Pancreas (tissue), 10 donors: Measurements from ENCODE around the gene ADAR. TPM values are rescaled to one million over a fixed set of nuclear protein-coding genes. Genes with fewer than 3 reads are reported as not detected.

Source experiments
- ATAC-seq, 4 donors: fragments of 200-7000 bp; cut with Tn5 transposase; one replicate each; pipeline versions ENCODE4 v1.8.0 to v1.9.1; 2020; ENCODE audit warnings: mild to moderate bottlenecking in 4 of 4, moderate library complexity in 4 of 4
- DNase-seq, 6 donors: peaks; one replicate each; pipeline ENCODE4 v3.0.0-alpha.2; 2020
- FAIRE-seq: peaks from 2 replicates; lab custom pipeline; 2012; peaks lifted over from hg19 to GRCh38; lab: Jason Lieb, UNC
- H3K27ac ChIP-seq, 4 donors: fragments of 200-600 bp; sonication (generic); 1 replicate in 3 of 4; 2 replicates in 1 of 4; pipeline versions ENCODE4 v1.5.0 to v1.8.0; 2020
- H3K27me3 ChIP-seq, 4 donors: fragments of 200-600 bp; one replicate each; pipeline ENCODE4 v1.8.0; 2021
- H3K36me3 ChIP-seq, 3 donors: fragments of 200-600 bp; sonication (generic) in 1 of 3; one replicate each; pipeline versions ENCODE4 v1.5.0 to v1.8.0; 2020 to 2021
- H3K4me1 ChIP-seq, 3 donors: fragments of 200-600 bp; one replicate each; pipeline ENCODE4 v1.8.0; 2021
- H3K4me3 ChIP-seq, 4 donors: fragments of 200-600 bp; sonication (generic) in 2 of 4; one replicate each; pipeline versions ENCODE4 v1.5.0 to v1.8.0; 2020 to 2021
- H3K9me3 ChIP-seq, 4 donors: fragments of 200-600 bp; one replicate each; pipeline ENCODE4 v1.8.0; 2021
- CTCF ChIP-seq, 4 donors: fragments of 200-600 bp; sonication (generic) in 3 of 4; IDR thresholded peaks; one replicate each; pipeline versions ENCODE4 v1.5.0 to v1.8.0; 2021; ENCODE audit warnings: antibody characterized with exemption in 4 of 4
- WGBS, 2 donors: extraction: QIAGEN DNeasy Blood & Tissue Kit; methylation state at CpG; one replicate each; pipeline ENCODE4 v1.1.7; 2013; 5-methylcytosine and 5-hydroxymethylcytosine counted together
- intact Hi-C, 3 donors: fragments of 100-400 bp; cut with DNase I; formaldehyde crosslinking; loops; one replicate each; pipeline versions ENCODE4 v1.11.1 to v1.14.2; 2022
- polyA plus RNA-seq, 2 donors: library from polyadenylated mRNA; stranded (reverse); fragments of 200-250 nt; gene quantifications; one replicate each; pipeline ENCODE4 v1.2.3, GENCODE V29; 2013
- total RNA-seq, 6 donors: library from RNA; stranded (reverse); fragmentation: NEBNext Ultra II Directional in 4 of 6; extraction: Animal tissue kit (Norgen Biotek cat#: 25700) in 4 of 6; gene quantifications; one replicate each; pipeline versions ENCODE4 v1.2.1 to v1.2.4, GENCODE V29; 2021 to 2023
- donor health status: healthy with polysubstance abuse.
- donor health status: DM: no; HTN: no; CAD: no; lungs with moderate emphysema.
- donor health status: DM: no; HTN: no; CAD: no.
- donor health status: control.
- donor health status: control.
- donor health status: Bipolar disorder and iron deficiency.
- donor health status: DM: yes; HTN: yes; CAD: no.
- donor health status: DM: no; HTN: no; CAD: no.
- donor health status: DM: no; HTN: no; CAD: no.
- donor health status: DM: yes; HTN: yes; CAD: no.

The ADAR gene
- total and polyA plus RNA-seq, 8 donors: 19.4 to 94.2 (median 47.3) TPM

- Histone ChIP-seq H3K4me3 (no peak overlapping the region), H3K4me1 (peaks cover 0 to 12% (median 2%) of the 10 kb centered on the region in 3 donors), H3K27me3 (no peaks in the 10 kb centered on the region), H3K36me3 (peaks cover 0 to 17% (median 6%) of the 10 kb centered on the region in 3 donors), H3K27ac (no peak overlapping the region), H3K9me3 (no peaks in the 10 kb centered on the region)
- intact Hi-C loops: no loop called here
- FAIRE-seq: no peak
- TF ChIP-seq CTCF (IDR thresholded peaks at IDR 0.05): no peak
- no peak for ATAC-seq
- WGBS, 2 donors: 62 to 68% methylated on average over 2 of the region's 2 CpGs
- no peak for DNase-seq
These were observed 4.7 kb downstream of the ADAR start for GRCh38 chr1:154603317-154603716.

GRCh38 chr1:154599658-154600057 is 8.3 kb downstream of the ADAR start:
- DNase-seq (no peak), ATAC-seq (peak in 3 of 4 donors; percentile 20 to 78 (median 62)), FAIRE-seq (no peak)
- H3K9me3 ChIP-seq: no peaks in the 10 kb centered on the region
- intact Hi-C loops: no loop called here
- H3K4me3 ChIP-seq: no peak overlapping the region
- no peaks in the 10 kb centered on the region for H3K27me3 ChIP-seq
- 72 to 84% methylated on average over 3 of the region's 3 CpGs for WGBS, 2 donors
- H3K27ac ChIP-seq: no peak overlapping the region
- peaks cover 0 to 47% (median 41%) of the 10 kb centered on the region in 3 donors for H3K36me3 ChIP-seq
- TF ChIP-seq CTCF (IDR thresholded peaks at IDR 0.05): no peak
- H3K4me1 ChIP-seq: no peaks in the 10 kb centered on the region

- Histone ChIP-seq H3K36me3 (peaks cover 0 to 51% (median 42%) of the 10 kb centered on the region in 3 donors), H3K4me1 (no peaks in the 10 kb centered on the region), H3K27ac (peak overlapping the region in 1 of 4 donors; percentile 8), H3K27me3 (no peaks in the 10 kb centered on the region), H3K9me3 (no peaks in the 10 kb centered on the region), H3K4me3 (no peak overlapping the region)
- ATAC-seq (no peak), FAIRE-seq (no peak), DNase-seq (no peak)
- WGBS, 2 donors: 72 to 74% methylated on average over 3 of the region's 3 CpGs
- no peak for TF ChIP-seq CTCF (IDR thresholded peaks at IDR 0.05)
- intact Hi-C loops: no loop called here
These were observed 8.9 kb downstream of the ADAR start for GRCh38 chr1:154598871-154599635.

DNA sequence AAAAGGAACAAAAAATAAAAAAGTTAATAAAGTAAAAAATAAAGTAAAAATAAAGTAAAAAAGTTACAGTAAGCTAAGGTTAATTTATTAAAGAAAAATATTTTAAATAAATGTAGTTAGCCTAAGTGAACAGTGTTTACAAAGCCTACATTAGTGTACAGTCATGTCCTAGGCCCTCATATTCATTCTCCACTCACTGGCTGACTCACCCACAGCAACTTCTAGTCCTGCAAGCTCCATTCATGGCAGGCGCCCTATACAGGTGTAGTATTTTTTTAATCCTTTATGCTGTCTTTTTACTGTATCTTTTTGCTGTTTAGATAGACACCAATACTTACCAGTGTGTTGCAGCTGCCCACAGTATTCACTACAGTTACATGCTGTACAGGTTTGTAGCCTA is 12.4 kb downstream of the ADAR start:
- no peak overlapping the region for H3K27ac ChIP-seq
- WGBS, 2 donors: 83 to 87% methylated on average over 1 of the region's 1 CpG
- H3K27me3 ChIP-seq: no peaks in the 10 kb centered on the region
- H3K4me3 ChIP-seq: no peak overlapping the region
- peaks cover 0 to 54% (median 50%) of the 10 kb centered on the region in 3 donors for H3K36me3 ChIP-seq
- no peaks in the 10 kb centered on the region for H3K9me3 ChIP-seq
- intact Hi-C loops: no loop called here
- H3K4me1 ChIP-seq: no peaks in the 10 kb centered on the region
- FAIRE-seq (peak; percentile 56), DNase-seq (no peak), ATAC-seq (no peak)
- no peak for TF ChIP-seq CTCF (IDR thresholded peaks at IDR 0.05)

DNA sequence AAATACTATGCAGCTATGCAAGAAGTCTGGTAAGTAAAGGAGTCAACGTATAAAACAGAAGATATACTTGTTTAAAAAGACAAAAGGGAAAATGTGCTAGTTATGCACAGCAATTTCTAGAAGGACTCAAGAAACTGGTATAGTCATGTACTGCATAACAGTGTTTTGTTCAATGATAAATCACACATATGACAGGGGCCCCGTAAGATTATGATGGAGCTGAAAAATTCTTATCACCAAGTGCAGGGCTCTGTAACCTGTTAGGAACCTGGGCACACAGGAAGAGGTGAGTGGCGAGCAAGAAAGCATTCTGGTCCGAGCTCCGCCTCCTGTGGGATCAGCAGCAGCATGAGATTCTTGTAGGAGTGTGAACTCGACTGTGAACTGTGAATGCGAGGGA is 13.2 kb downstream of the ADAR start:
- H3K27ac ChIP-seq: no peak overlapping the region
- intact Hi-C loops: no loop called here
- H3K4me1 ChIP-seq: no peaks in the 10 kb centered on the region
- no peaks in the 10 kb centered on the region for H3K27me3 ChIP-seq
- 85% methylated on average over 7 of the region's 7 CpGs for whole genome bisulfite sequencing, 2 donors
- TF ChIP-seq CTCF (IDR thresholded peaks at IDR 0.05): no peak
- H3K9me3 ChIP-seq: no peaks in the 10 kb centered on the region
- DNase-seq (no peak), ATAC-seq (no peak), FAIRE-seq (no peak)
- no peak overlapping the region for H3K4me3 ChIP-seq
- peaks cover 0 to 59% (median 59%) of the 10 kb centered on the region in 3 donors for H3K36me3 ChIP-seq
